ENCODE measurements around the gene ZFAND4.
"Not testable (repeated sequence)": the region's sequence is repeated elsewhere in the genome, so short reads cannot be mapped to it uniquely, and the experiment has no call there.

The ZFAND4 gene

DNA sequence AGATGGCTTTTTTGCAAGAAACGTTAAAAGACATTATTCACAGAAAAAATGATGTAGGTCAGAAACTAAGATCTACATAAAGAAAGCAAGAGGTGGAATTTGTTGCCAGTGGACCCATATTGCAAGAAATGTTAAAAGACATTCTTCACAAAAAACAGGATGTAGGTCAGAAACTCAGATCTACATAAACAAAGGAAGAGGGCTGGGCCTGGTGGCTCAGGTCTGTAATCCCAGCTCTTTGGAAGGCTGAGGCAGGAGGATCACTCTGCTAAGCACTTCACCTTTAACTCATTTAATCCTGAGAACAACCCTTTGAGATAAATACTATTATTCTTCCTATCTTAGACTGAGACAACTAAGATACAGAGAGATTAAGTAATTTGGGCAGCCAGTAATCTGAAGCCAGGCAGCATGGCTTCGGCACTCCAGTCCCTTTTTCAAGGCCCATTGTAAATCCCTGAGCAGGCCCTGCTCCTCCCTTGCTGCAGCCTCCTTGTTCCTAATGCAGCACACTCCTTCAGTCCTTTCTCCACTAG, 11.6 kb downstream of the ZFAND4 start:
- FAIRE-seq (no peak), DNase-seq (ENCODE audit: insufficient read length, low spot score) (no peak)
- TF ChIP-seq, protein P1, sequence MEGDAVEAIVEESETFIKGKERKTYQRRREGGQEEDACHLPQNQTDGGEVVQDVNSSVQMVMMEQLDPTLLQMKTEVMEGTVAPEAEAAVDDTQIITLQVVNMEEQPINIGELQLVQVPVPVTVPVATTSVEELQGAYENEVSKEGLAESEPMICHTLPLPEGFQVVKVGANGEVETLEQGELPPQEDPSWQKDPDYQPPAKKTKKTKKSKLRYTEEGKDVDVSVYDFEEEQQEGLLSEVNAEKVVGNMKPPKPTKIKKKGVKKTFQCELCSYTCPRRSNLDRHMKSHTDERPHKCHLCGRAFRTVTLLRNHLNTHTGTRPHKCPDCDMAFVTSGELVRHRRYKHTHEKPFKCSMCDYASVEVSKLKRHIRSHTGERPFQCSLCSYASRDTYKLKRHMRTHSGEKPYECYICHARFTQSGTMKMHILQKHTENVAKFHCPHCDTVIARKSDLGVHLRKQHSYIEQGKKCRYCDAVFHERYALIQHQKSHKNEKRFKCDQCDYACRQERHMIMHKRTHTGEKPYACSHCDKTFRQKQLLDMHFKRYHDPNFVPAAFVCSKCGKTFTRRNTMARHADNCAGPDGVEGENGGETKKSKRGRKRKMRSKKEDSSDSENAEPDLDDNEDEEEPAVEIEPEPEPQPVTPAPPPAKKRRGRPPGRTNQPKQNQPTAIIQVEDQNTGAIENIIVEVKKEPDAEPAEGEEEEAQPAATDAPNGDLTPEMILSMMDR (IDR thresholded peaks at IDR 0.05; ENCODE audit: insufficient read depth, missing control alignments): no peak

DNA sequence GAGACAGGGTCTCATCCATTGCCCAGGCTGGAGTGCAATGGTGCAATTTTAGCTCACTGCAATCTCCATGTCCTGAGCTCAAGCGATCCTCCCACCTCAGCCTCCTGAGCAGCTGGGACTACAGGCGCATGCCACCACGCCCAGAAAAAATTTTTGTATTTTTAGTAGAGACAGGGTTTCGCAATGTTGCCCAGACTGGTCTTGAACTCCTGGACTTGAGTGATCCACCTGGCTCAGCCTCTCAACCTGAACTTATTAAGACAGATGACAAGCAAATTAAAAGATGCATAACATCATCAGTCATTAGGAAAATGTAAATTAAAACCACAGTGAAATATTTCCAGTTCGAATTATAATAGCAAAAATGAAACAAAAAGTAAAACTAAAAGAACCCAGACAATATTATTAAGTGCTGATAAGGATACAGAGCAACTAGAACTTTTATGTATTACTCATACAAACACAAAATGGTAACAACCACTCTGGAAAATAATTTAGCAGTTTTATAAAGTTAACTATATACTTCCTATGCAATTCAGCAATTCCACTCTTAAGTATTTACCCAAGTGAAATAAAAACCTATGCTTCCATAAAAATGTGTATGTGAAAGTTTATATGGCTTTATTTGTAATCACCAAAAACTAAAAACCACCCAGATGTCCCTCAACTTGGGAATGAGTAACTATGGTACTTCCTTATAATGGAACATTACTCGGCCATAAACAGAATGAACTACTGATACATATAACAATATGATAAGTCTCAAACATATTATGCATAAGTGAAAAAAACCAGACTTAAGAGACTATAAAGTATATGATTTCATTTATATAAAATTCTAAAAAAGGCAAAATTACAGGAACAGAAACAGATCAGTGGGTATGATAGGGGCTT, 15.3 kb downstream of the ZFAND4 start:
- no peak for FAIRE-seq
- DNase-seq (ENCODE audit: insufficient read length, low spot score): no peak
- TF ChIP-seq, protein P1 (IDR thresholded peaks at IDR 0.05; ENCODE audit: insufficient read depth, missing control alignments): no peak

DNA sequence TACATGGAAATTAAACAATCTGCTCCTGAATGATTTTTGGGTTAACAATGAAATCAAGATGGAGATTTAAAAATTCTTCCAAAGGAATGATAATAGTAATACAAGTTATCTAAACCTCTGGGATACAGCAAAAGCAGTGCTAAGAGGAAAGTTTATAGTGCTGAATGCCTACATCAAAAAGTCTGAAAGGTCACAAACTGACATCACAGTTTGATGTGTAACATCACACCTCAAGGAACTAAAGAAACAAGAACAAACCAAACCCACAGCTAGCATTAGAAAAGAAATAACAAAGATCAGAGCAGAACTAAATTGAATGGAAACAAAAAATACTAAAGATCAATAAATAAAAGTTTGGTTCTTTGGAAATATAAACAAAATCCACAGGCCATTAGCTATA, 17.4 kb downstream of the ZFAND4 start:
- TF ChIP-seq, protein P1 (IDR thresholded peaks at IDR 0.05; ENCODE audit: insufficient read depth, missing control alignments): no peak
- FAIRE-seq (no peak), DNase-seq (ENCODE audit: insufficient read length, low spot score) (no peak)

DNA sequence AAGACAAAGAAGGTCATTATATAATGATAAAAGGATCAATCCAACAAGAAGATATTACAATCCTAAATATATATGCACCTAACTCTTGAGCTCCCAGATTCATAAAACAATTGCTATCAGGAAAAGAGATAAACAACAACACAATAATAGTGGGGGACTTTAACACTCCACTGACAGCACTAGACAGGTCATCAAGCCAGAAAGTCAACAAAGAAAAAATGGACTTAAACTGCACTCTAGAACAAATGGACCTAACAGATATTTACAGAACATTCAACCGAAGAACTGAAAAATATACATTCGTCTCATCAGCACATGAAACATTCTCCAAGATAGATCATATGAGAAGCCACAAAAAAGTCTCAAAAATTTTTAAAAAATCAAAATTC, 17.8 kb downstream of the ZFAND4 start:
- not testable (repeated sequence) for FAIRE-seq; DNase-seq (ENCODE audit: insufficient read length, low spot score)

DNA sequence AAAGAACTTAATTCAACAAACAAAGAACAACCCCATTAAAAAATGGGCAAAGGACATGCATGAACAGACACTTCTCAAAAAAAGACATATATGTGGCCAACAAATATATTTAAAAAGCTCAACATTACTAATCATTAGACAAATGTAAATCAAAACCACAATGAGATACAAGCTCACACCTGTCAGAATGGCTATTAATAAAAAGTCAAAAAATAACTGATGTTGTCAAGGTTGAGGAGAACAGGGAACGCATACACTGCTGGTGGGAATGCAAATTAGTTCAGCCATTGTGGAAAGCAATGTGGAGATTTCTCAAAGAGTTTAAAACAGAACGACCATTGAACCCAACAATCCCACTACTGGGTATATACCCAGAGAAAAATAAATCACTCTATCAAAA, 19.1 kb downstream of the ZFAND4 start:
- TF ChIP-seq, protein P1 (IDR thresholded peaks at IDR 0.05; ENCODE audit: insufficient read depth, missing control alignments): no peak
- FAIRE-seq (no peak), DNase-seq (ENCODE audit: insufficient read length, low spot score) (no peak)

DNA sequence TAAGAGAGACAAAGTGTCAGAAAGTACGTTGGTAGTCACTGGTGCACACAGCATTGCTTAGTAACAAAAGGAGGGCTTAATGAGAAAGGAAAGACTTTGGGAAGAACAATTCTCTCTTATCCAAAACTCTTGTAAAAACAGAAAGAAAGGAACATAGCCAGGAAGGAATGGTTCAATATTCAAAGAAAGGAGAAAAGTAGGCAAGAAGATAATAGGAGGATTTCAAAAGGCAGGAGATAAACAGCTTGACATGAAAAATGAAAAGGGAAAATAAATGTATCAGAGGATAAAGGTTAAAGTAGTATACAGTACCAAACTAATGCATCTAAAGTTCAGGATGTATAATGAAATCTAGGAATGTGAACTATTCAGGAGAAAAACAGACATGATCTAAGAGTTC, 20.1 kb downstream of the ZFAND4 start:
- DNase-seq (ENCODE audit: insufficient read length, low spot score): no peak
- TF ChIP-seq, protein P1 (IDR thresholded peaks at IDR 0.05; ENCODE audit: insufficient read depth, missing control alignments): no peak
- FAIRE-seq: no peak

DNA sequence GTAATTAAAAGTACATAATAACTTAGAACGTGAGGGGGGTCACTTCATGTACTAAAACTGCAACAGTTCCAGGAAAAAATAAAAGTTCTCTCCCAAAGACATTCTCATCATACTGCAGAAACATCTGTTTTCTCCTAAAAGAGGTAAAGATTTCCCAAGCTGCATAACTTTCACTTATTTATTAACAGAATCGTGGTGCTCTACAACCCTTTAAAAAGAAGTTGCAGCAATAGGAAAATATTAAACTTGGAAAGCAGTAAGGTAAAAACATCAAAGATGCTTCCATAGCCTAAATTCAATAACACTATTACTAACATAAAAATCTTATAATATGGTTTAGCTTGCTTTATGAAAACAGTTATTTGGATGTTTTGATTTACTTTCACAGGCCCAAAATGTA, 23.3 kb downstream of the ZFAND4 start:
- TF ChIP-seq, protein P1 (IDR thresholded peaks at IDR 0.05; ENCODE audit: insufficient read depth, missing control alignments): no peak
- no peak for DNase-seq (ENCODE audit: insufficient read length, low spot score)
- no peak for FAIRE-seq
